HG03575 (cell line): ENCODE results near the gene AGT.

Experiments
- ATAC-seq: cut with Tn5 transposase; IDR thresholded peaks from one replicate; pipeline ENCODE4 v1.9.1; 2021; ENCODE audit not compliant: unreplicated experiment, insufficient number of reproducible peaks, low FRiP score; ENCODE audit errors: extremely low read depth

Gene AGT

GRCh38 chr1:230696722-230697437 is 17.0 kb downstream of the AGT start:
- ATAC-seq, result no peak

GRCh38 chr1:230696218-230696617 is 17.7 kb downstream of the AGT start:
- no peak for ATAC-seq

- no peak for ATAC-seq
Observed at GRCh38 chr1:230694991-230695390, 18.9 kb downstream of the AGT start.

GRCh38 chr1:230694464-230694863 is 19.5 kb downstream of the AGT start:
- ATAC-seq, result no peak

GRCh38 chr1:230693777-230694176 is 20.1 kb downstream of the AGT start:
- ATAC-seq, result no peak

GRCh38 chr1:230693221-230693620 is 20.7 kb downstream of the AGT start:
- no peak for ATAC-seq

- ATAC-seq, result no peak
Observed at GRCh38 chr1:230691615-230692014, 22.3 kb downstream of the AGT start.

GRCh38 chr1:230690101-230690500 is 23.8 kb downstream of the AGT start:
- ATAC-seq, result no peak

- no peak for ATAC-seq
Observed at GRCh38 chr1:230686747-230687146, 27.2 kb downstream of the AGT start.

- ATAC-seq, result no peak
Observed at GRCh38 chr1:230684998-230685397, 28.9 kb downstream of the AGT start.

GRCh38 chr1:230684146-230684545 is 29.8 kb downstream of the AGT start:
- ATAC-seq, result no peak

- ATAC-seq, result no peak
Observed at GRCh38 chr1:230682882-230683610, 30.9 kb downstream of the AGT start.

- no peak for ATAC-seq
Observed at GRCh38 chr1:230682274-230682673, 31.6 kb downstream of the AGT start.

GRCh38 chr1:230681599-230681998 is 32.3 kb downstream of the AGT start:
- ATAC-seq, result no peak

- no peak for ATAC-seq
Observed at GRCh38 chr1:230680300-230681025, 33.5 kb downstream of the AGT start.

GRCh38 chr1:230679825-230680224 is 34.1 kb downstream of the AGT start:
- ATAC-seq, result no peak

GRCh38 chr1:230679192-230679591 is 34.7 kb downstream of the AGT start:
- ATAC-seq, result no peak

- no peak for ATAC-seq
Observed at GRCh38 chr1:230677200-230677599, 36.7 kb downstream of the AGT start.

GRCh38 chr1:230674581-230674980 is 39.3 kb downstream of the AGT start:
- no peak for ATAC-seq

- ATAC-seq, result no peak
Observed at GRCh38 chr1:230669543-230669942, 44.4 kb downstream of the AGT start.
